ENCODE results near the gene OGFOD3. TPM values are rescaled to one million over a fixed set of nuclear protein-coding genes. Genes with fewer than 3 reads are reported as not detected.

The OGFOD3 gene
- total and polyA plus RNA-seq, 9 of the 15 experiments (the other 6 are each of a cell fraction or from before 2014, with no cell fraction given), result 0.69 to 44.7 (median 18.9) TPM

DNA sequence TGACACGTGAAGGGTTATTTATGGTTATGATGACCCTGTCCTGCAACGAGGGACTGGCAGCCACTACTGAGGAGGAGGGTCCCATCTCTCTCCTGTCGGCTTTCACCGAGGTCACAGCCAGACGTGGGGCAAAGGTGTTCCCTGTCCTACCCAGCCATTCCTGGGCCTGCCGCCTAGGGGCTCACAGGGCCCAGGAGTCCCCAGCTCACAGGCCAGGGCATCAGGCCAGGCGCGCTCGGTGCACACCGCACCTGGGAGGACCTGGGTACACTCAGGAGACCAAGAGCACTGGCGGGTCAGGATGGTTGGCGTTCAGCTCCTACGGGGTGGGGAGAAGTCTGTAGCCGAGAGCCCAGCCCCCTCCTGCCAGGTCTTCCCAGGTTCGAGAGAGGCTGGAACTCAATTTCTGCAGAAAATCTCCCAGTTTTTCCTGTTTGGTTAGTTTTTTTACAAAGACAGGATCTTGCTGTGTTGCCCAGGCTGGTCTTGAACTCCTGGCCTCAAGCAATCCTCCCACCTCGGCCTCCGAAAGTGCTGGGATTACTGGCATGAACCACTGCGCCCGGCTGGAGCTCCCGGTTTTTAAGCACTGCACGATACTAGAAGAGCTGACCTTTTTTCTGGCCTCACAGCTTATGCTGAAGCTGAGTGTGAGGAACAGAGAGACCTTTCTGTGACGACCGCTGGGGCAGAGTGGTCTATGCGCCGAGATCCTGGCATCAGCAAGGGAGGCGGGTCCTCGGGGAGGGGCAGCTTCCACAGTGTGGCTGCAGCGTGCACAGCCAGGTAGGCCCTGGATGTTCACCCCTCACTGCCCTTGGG is 24.5 kb upstream of the OGFOD3 start (continued):
- TF ChIP-seq ZNF318 (IDR thresholded peaks at IDR 0.05; ENCODE audit: borderline replicate concordance in 1 of 2, low read depth in 1 of 2) (no peak), CBX1 (IDR thresholded peaks at IDR 0.05; ENCODE audit: low read depth) (no peak), SMARCE1 (IDR thresholded peaks at IDR 0.05) (no peak)
